CD14-positive monocyte (primary cell): ENCODE results near the gene NFATC1. TPM values are rescaled to one million over a fixed set of nuclear protein-coding genes. Genes with fewer than 3 reads are reported as not detected.

Experiments
- DNase-seq, 3 donors: peaks; one replicate each; pipeline ENCODE4 v3.0.0-alpha.2; 2011 to 2022
- H2AFZ ChIP-seq: 2 replicates; pipeline ENCODE4 v1.6.0; 2012; ENCODE audit warnings: mild to moderate bottlenecking, low read depth, low read length, inconsistent platforms; ENCODE audit not compliant: insufficient read depth, poor library complexity, severe bottlenecking
- H3K27ac ChIP-seq, 2 donors: 1 replicate in 1 of 2; 2 replicates in 1 of 2; pipeline ENCODE4 v1.5.1; 2012 to 2013; ENCODE audit warnings: low read length in 2 of 2, control low read depth in 1 of 2, inconsistent platforms in 1 of 2, low read depth in 1 of 2, mild to moderate bottlenecking in 1 of 2
- H3K27me3 ChIP-seq, 2 donors: one replicate each; pipeline versions ENCODE4 v1.6.0 to v1.6.1; 2011 to 2013; ENCODE audit warnings: low read length in 2 of 2; ENCODE audit not compliant: control insufficient read depth in 2 of 2, insufficient read depth in 2 of 2
- H3K36me3 ChIP-seq, 2 donors: replicated peaks in 1 of 2; 1 replicate in 1 of 2; 2 replicates in 1 of 2; pipeline versions ENCODE4 v1.5.1 to v1.6.1; 2012 to 2013; ENCODE audit warnings: low read length in 2 of 2, control low read depth in 1 of 2, inconsistent platforms in 1 of 2, mild to moderate bottlenecking in 1 of 2; ENCODE audit not compliant: insufficient read depth in 2 of 2, control insufficient read depth in 1 of 2
- H3K4me1 ChIP-seq, 2 donors: 1 replicate in 1 of 2; 2 replicates in 1 of 2; pipeline versions ENCODE4 v1.5.1 to v1.6.1; 2012 to 2013; ENCODE audit warnings: low read length in 2 of 2, control low read depth in 1 of 2, inconsistent platforms in 1 of 2, mild to moderate bottlenecking in 1 of 2, moderate library complexity in 1 of 2; ENCODE audit not compliant: insufficient read depth in 2 of 2, control insufficient read depth in 1 of 2
- H3K4me2 ChIP-seq: replicated peaks from 2 replicates; pipeline ENCODE3; 2012; ENCODE audit warnings: low read length, moderate library complexity, mild to moderate bottlenecking; ENCODE audit not compliant: poor library complexity, severe bottlenecking; ENCODE audit errors: extremely low read depth
- H3K4me3 ChIP-seq, 3 experiments: fragments of 200-600 bp in 1 of 3; sonication (generic) in 1 of 3; replicated peaks in 1 of 3; 1 replicate in 2 of 3; 2 replicates in 1 of 3; pipeline ENCODE4 v1.5.1; 2011 to 2013; ENCODE audit warnings: low read length in 3 of 3, mild to moderate bottlenecking in 3 of 3, control low read depth in 2 of 3, low read depth in 2 of 3, inconsistent platforms in 1 of 3, moderate library complexity in 1 of 3
- H3K79me2 ChIP-seq: 2 replicates; pipeline ENCODE4 v1.6.0; 2012; ENCODE audit warnings: mild to moderate bottlenecking, control low read depth, inconsistent platforms, low read length, moderate library complexity; ENCODE audit not compliant: insufficient read depth
- H3K9ac ChIP-seq: 2 replicates; pipeline ENCODE4 v1.6.0; 2017; ENCODE audit warnings: low read length, mild to moderate bottlenecking; ENCODE audit not compliant: insufficient read depth, poor library complexity, severe bottlenecking
- H3K9me3 ChIP-seq, 2 donors: replicated peaks in 1 of 2; 1 replicate in 1 of 2; 2 replicates in 1 of 2; pipeline versions ENCODE4 v1.5.1 to v1.6.1; 2012 to 2013; ENCODE audit warnings: low read length in 2 of 2, control low read depth in 1 of 2; ENCODE audit not compliant: control insufficient read depth in 1 of 2, insufficient read depth in 1 of 2
- H4K20me1 ChIP-seq: 2 replicates; pipeline ENCODE4 v1.6.0; 2012; ENCODE audit warnings: mild to moderate bottlenecking, low read length, control low read depth, moderate library complexity; ENCODE audit not compliant: insufficient read depth
- H3K27ac Mint-ChIP-seq, 7 donors: one replicate each; pipeline ENCODE4 v1.8.0; 2020; ENCODE audit warnings: mild to moderate bottlenecking in 7 of 7, mixed read lengths in 7 of 7, moderate library complexity in 6 of 7, inconsistent platforms in 2 of 7
- H3K27me3 Mint-ChIP-seq, 3 donors: one replicate each; pipeline ENCODE4 v1.8.0; 2021 to 2022; ENCODE audit warnings: low read depth in 3 of 3, mild to moderate bottlenecking in 3 of 3, mixed read lengths in 3 of 3, moderate library complexity in 3 of 3, inconsistent platforms in 1 of 3
- H3K36me3 Mint-ChIP-seq, 2 donors: one replicate each; pipeline ENCODE4 v1.8.0; 2020; ENCODE audit warnings: mixed read lengths in 2 of 2, inconsistent platforms in 1 of 2, mild to moderate bottlenecking in 1 of 2
- H3K4me1 Mint-ChIP-seq: one replicate; pipeline ENCODE4 v1.8.0; 2020; ENCODE audit warnings: mild to moderate bottlenecking, mixed read lengths
- H3K4me3 Mint-ChIP-seq, 2 donors: one replicate each; pipeline ENCODE4 v1.8.0; 2020; ENCODE audit warnings: mild to moderate bottlenecking in 2 of 2, mixed read lengths in 2 of 2, moderate library complexity in 1 of 2
- H3K9me3 Mint-ChIP-seq, 7 donors: one replicate each; pipeline ENCODE4 v1.8.0; 2020 to 2022; ENCODE audit warnings: mixed read lengths in 7 of 7, mild to moderate bottlenecking in 6 of 7, moderate library complexity in 6 of 7, inconsistent platforms in 2 of 7
- CTCF ChIP-seq: fragments of 200-600 bp; IDR thresholded peaks from one replicate; pipeline ENCODE4 v1.8.0; 2022; ENCODE audit warnings: antibody characterized with exemption, mild to moderate bottlenecking
- WGBS: methylation state at CpG from one replicate; pipeline ENCODE4 v1.1.5; 2013; ENCODE audit warnings: missing lambda C conversion rate; ENCODE audit not compliant: insufficient coverage; 5-methylcytosine and 5-hydroxymethylcytosine counted together
- intact Hi-C, 2 donors: fragments of 100-400 bp; cut with micrococcal nuclease; formaldehyde crosslinking; loops; one replicate each; pipeline versions ENCODE4 v1.15.0 to v1.15.1; 2023
- polyA plus RNA-seq, 3 donors: library from polyadenylated mRNA; depleted of rRNA in 1 of 3; unstranded in 2 of 3; stranded (reverse) in 1 of 3; fragments of 300-500 nt in 2 of 3; fragments of >200 nt in 1 of 3; fragmentation: Illumina TruSeq in 2 of 3; gene quantifications; 1 replicate in 2 of 3; 2 replicates in 1 of 3; pipeline ENCODE4 v1.2.3, GENCODE V29; 2012 to 2021

Gene NFATC1
- polyA plus RNA-seq, 3 donors, result 7.8 to 10.7 (median 8.3) TPM

- Mint-ChIP-seq H3K4me1 (peaks cover 45% of the 10 kb centered on the region), H3K27me3 (peaks cover 16 to 27% (median 21%) of the 10 kb centered on the region in 3 donors), H3K9me3 (peaks cover 0 to 5% (median 3%) of the 10 kb centered on the region in 7 donors), H3K27ac (no peak overlapping the region), H3K4me3 (peak overlapping the region in 1 of 2 donors; percentile 15), H3K36me3 (peaks cover 18 to 32% of the 10 kb centered on the region in 2 donors)
- Histone ChIP-seq H3K36me3 (peaks cover 0 to 19% of the 10 kb centered on the region in 2 donors), H3K9ac (no peak overlapping the region), H3K4me2 (no peak overlapping the region), H3K9me3 (no peaks in the 10 kb centered on the region), H3K79me2 (no peaks in the 10 kb centered on the region), H3K4me3 (no peak overlapping the region), H4K20me1 (peaks cover 36% of the 10 kb centered on the region), H3K27me3 (peaks cover 5 to 18% of the 10 kb centered on the region in 2 donors), H2AFZ (no peak overlapping the region), H3K4me1 (peaks cover 39 to 41% of the 10 kb centered on the region in 2 donors), H3K27ac (no peak overlapping the region)
- no peak for DNase-seq
- intact Hi-C loops, result no loop called here
- no peak for TF ChIP-seq CTCF
- 97% methylated on average over 19 of the region's 20 CpGs for WGBS
These were observed 114.4 kb downstream of the NFATC1 start for GRCh38 chr18:79510046-79510685.

GRCh38 chr18:79510731-79511241 lies 115.1 kb downstream of the NFATC1 start:
- WGBS, result 98% methylated on average over 31 of the region's 36 CpGs
- Mint-ChIP-seq H3K36me3 (peaks cover 18 to 32% of the 10 kb centered on the region in 2 donors), H3K4me1 (peaks cover 41% of the 10 kb centered on the region), H3K4me3 (no peak overlapping the region), H3K27me3 (peaks cover 16 to 27% (median 19%) of the 10 kb centered on the region in 3 donors), H3K9me3 (peaks cover 0 to 5% (median 3%) of the 10 kb centered on the region in 7 donors), H3K27ac (no peak overlapping the region)
- no peak overlapping the region for H3K9ac ChIP-seq
- H3K36me3 ChIP-seq, result peaks cover 0 to 19% of the 10 kb centered on the region in 2 donors
- H3K79me2 ChIP-seq, result no peaks in the 10 kb centered on the region
- no peak overlapping the region for H3K27ac ChIP-seq
- H4K20me1 ChIP-seq, result peaks cover 35% of the 10 kb centered on the region
- peaks cover 5 to 18% of the 10 kb centered on the region in 2 donors for H3K27me3 ChIP-seq
- DNase-seq, result no peak
- H3K9me3 ChIP-seq, result no peaks in the 10 kb centered on the region
- H3K4me1 ChIP-seq, result peaks cover 38 to 40% of the 10 kb centered on the region in 2 donors
- H2AFZ ChIP-seq, result no peak overlapping the region
- no peak overlapping the region for H3K4me2 ChIP-seq
- no peak for TF ChIP-seq CTCF
- no peak overlapping the region for H3K4me3 ChIP-seq
- intact Hi-C loops, result no loop called here
